Measurements from ENCODE around the gene TPP1. TPM values are rescaled to one million over a fixed set of nuclear protein-coding genes. Genes with fewer than 3 reads are reported as not detected.

TPP1 gene
- total and polyA plus RNA-seq, 9 of the 15 experiments (the other 6 are each of a cell fraction or from before 2014, with no cell fraction given) = 7.5 to 75.8 (median 15.7) TPM

DNA sequence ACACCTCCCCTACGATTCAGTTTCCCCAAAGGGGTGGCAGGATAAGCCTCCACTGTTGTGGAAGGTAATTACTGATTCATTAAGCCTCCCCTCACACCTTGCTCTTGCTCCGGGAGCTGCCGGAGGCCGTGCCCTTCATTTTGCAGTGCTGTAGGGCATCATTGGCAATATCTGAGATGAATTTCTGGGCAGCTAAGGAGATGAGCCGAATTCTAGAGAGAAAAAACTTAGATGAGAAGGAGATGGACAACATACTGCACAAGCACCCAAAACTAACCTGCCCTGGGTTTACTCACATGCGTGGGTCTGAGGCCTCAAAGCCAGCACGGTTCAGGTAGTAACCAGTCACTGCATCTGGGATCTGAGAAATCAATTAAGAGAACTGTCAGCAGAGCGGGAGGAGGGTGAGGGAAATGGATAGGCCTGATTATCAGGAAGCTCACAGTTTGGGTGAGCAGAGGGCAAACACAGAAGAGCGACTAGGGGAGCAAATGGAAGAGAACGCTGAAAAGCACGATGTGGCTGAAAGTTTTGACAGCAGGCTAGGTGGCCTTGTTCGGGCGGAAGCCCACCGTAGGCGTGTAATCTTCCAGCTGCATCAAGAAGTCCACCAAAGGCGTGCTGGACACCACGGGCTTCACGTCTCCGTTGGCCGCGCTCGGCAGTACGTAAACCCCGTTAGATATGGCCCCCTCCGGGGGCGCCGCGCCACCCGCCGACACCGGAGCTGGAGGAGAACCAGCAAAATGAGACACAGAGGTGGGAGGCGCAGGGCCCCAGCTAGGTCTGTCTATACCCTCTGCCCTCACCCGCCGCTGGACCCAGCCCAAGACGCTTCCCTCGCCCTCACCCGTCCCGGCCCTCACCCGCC is 7.9 kb downstream of the TPP1 start (continued):
- TF ChIP-seq PPARD (CRISPR knock-in tag; IDR thresholded peaks at IDR 0.05) = no peak
- TF ChIP-seq ETV5 (CRISPR knock-in tag; IDR thresholded peaks at IDR 0.05; ENCODE audit: low read depth) = no peak
- no peak for TF ChIP-seq MEF2A (IDR thresholded peaks at IDR 0.05; ENCODE audit: control insufficient read depth, low read depth, low read length)
- no peak for TF ChIP-seq NCOA4 (IDR thresholded peaks at IDR 0.05; ENCODE audit: partially characterized antibody)
- no peak for TF ChIP-seq MEF2D (tag; conservative IDR thresholded peaks at IDR 0.05; ENCODE audit: low read depth)
- TF ChIP-seq SAP30 (IDR thresholded peaks at IDR 0.05; ENCODE audit: borderline replicate concordance, insufficient read depth, low read depth, low read length, poor library complexity, severe bottlenecking) = no peak
- TF ChIP-seq, protein P1, sequence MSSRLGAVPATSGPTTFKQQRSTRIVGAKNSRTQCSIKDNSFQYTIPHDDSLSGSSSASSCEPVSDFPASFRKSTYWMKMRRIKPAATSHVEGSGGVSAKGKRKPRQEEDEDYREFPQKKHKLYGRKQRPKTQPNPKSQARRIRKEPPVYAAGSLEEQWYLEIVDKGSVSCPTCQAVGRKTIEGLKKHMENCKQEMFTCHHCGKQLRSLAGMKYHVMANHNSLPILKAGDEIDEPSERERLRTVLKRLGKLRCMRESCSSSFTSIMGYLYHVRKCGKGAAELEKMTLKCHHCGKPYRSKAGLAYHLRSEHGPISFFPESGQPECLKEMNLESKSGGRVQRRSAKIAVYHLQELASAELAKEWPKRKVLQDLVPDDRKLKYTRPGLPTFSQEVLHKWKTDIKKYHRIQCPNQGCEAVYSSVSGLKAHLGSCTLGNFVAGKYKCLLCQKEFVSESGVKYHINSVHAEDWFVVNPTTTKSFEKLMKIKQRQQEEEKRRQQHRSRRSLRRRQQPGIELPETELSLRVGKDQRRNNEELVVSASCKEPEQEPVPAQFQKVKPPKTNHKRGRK (tag; IDR thresholded peaks at IDR 0.05) = no peak
- TF ChIP-seq EZH2 (IDR thresholded peaks at IDR 0.05; ENCODE audit: borderline replicate concordance, low read depth, low read length) = no peak
- TF ChIP-seq BCOR (IDR thresholded peaks at IDR 0.05) = no peak
- TF ChIP-seq CBFA2T3 (IDR thresholded peaks at IDR 0.05) = no peak
- no peak for TF ChIP-seq ZNF184 (CRISPR knock-in tag; IDR thresholded peaks at IDR 0.05)
- 0 out of 2 replicates have a peak, but pooled peaks have one; percentile 19 for TF ChIP-seq PML (IDR thresholded peaks at IDR 0.05; ENCODE audit: low read length)
- TF ChIP-seq HNRNPK (IDR thresholded peaks at IDR 0.05; ENCODE audit: low read depth, low read length, poor library complexity, severe bottlenecking) = no peak
- no peak for TF ChIP-seq SRF (CRISPR knock-in tag; IDR thresholded peaks at IDR 0.05)
- TF ChIP-seq CCAR2 (IDR thresholded peaks at IDR 0.05; ENCODE audit: low read depth, low read length) = no peak
- TF ChIP-seq PYGO2 (tag; IDR thresholded peaks at IDR 0.05) = no peak
- TF ChIP-seq RFX1 (IDR thresholded peaks at IDR 0.05) = no peak
- TF ChIP-seq, protein P2, sequence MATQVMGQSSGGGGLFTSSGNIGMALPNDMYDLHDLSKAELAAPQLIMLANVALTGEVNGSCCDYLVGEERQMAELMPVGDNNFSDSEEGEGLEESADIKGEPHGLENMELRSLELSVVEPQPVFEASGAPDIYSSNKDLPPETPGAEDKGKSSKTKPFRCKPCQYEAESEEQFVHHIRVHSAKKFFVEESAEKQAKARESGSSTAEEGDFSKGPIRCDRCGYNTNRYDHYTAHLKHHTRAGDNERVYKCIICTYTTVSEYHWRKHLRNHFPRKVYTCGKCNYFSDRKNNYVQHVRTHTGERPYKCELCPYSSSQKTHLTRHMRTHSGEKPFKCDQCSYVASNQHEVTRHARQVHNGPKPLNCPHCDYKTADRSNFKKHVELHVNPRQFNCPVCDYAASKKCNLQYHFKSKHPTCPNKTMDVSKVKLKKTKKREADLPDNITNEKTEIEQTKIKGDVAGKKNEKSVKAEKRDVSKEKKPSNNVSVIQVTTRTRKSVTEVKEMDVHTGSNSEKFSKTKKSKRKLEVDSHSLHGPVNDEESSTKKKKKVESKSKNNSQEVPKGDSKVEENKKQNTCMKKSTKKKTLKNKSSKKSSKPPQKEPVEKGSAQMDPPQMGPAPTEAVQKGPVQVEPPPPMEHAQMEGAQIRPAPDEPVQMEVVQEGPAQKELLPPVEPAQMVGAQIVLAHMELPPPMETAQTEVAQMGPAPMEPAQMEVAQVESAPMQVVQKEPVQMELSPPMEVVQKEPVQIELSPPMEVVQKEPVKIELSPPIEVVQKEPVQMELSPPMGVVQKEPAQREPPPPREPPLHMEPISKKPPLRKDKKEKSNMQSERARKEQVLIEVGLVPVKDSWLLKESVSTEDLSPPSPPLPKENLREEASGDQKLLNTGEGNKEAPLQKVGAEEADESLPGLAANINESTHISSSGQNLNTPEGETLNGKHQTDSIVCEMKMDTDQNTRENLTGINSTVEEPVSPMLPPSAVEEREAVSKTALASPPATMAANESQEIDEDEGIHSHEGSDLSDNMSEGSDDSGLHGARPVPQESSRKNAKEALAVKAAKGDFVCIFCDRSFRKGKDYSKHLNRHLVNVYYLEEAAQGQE (IDR thresholded peaks at IDR 0.05; ENCODE audit: borderline replicate concordance) = no peak; the same call in 1 of the 2 replicates
- TF ChIP-seq, protein P2 (CRISPR knock-in tag; IDR thresholded peaks at IDR 0.05; ENCODE audit: low read depth) = peak; percentile 56; the same call in 1 of the 2 replicates

Data from K562 (cell line).